Measurements from ENCODE around the gene RIN1. TPM values are rescaled to one million over a fixed set of nuclear protein-coding genes. Genes with fewer than 3 reads are reported as not detected.
A peak's percentile ranks its signal among the peaks of the same experiment; 100 is the strongest.

RIN1 gene
- total and polyA plus RNA-seq, 2 of the 13 experiments (the other 11 are each of a cell fraction or from before 2014, with no cell fraction given) = 2.4 to 4.1 TPM

DNA sequence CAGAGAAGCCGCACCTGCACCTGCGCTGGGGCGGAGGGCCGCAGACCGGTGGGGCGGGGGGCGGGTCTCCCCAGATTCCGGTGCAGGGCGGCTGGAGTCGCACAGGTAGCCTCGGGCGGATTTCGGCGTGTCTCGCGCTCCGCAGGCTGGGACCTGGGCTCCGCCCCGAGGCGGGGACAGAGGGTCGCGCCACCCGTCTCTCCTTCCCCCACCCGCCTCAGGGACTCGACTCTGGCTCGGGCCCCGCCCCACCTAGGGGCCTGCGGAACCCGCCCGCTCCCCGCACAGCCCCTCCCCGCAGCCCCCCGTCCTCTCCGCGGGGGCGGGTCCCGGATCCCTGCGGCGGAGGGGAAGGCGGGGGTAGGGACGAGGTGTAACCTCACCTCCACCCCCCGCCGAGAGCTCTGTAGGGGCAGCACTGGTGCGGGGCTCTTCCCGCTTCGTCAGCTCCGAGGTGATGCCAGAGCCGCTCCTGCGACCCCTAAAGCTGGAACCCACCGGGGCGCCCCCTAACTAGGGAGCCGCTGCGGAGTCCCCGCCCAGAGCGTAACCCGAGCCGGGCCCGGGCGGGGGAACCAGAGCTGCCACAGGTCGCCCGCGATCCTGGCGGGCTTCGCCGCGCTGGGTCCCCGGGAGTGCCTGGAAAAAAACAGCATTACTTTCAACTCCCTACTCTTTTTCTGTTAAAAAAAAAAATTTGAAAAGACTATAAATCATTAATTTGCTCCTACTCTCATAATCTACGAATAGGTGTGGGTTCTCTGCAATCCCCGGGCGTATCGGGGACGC is 35.6 kb upstream of the RIN1 start, which contains the start of gene SLC29A2 (continued):
- TF ChIP-seq, protein P1, sequence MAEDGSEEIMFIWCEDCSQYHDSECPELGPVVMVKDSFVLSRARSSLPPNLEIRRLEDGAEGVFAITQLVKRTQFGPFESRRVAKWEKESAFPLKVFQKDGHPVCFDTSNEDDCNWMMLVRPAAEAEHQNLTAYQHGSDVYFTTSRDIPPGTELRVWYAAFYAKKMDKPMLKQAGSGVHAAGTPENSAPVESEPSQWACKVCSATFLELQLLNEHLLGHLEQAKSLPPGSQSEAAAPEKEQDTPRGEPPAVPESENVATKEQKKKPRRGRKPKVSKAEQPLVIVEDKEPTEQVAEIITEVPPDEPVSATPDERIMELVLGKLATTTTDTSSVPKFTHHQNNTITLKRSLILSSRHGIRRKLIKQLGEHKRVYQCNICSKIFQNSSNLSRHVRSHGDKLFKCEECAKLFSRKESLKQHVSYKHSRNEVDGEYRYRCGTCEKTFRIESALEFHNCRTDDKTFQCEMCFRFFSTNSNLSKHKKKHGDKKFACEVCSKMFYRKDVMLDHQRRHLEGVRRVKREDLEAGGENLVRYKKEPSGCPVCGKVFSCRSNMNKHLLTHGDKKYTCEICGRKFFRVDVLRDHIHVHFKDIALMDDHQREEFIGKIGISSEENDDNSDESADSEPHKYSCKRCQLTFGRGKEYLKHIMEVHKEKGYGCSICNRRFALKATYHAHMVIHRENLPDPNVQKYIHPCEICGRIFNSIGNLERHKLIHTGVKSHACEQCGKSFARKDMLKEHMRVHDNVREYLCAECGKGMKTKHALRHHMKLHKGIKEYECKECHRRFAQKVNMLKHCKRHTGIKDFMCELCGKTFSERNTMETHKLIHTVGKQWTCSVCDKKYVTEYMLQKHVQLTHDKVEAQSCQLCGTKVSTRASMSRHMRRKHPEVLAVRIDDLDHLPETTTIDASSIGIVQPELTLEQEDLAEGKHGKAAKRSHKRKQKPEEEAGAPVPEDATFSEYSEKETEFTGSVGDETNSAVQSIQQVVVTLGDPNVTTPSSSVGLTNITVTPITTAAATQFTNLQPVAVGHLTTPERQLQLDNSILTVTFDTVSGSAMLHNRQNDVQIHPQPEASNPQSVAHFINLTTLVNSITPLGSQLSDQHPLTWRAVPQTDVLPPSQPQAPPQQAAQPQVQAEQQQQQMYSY (CRISPR knock-in tag; IDR thresholded peaks at IDR 0.05) = no peak
- TF ChIP-seq PCBP2 (optimal IDR thresholded peaks at IDR 0.05; ENCODE audit: low read depth, low read length, poor library complexity, severe bottlenecking) (no peak), PPARG (CRISPR knock-in tag; conservative IDR thresholded peaks at IDR 0.05) (no peak), FIP1L1 (IDR thresholded peaks at IDR 0.05; ENCODE audit: borderline replicate concordance, insufficient read depth, low read depth, low read length) (no peak), ZNF33B (CRISPR knock-in tag; IDR thresholded peaks at IDR 0.05) (no peak), ZNF33A (CRISPR knock-in tag; IDR thresholded peaks at IDR 0.05; ENCODE audit: borderline replicate concordance) (no peak), DMAP1 (CRISPR knock-in tag; IDR thresholded peaks at IDR 0.05) (0 out of 2 replicates have a peak, but pooled peaks have one; percentile 22), ZNF205 (CRISPR knock-in tag; IDR thresholded peaks at IDR 0.05) (no peak), HNF4A (CRISPR knock-in tag; IDR thresholded peaks at IDR 0.05) (no peak), FOXK1 (CRISPR knock-in tag; IDR thresholded peaks at IDR 0.05; ENCODE audit: borderline replicate concordance, low read depth) (no peak), SOX5 (CRISPR knock-in tag; IDR thresholded peaks at IDR 0.05; ENCODE audit: borderline replicate concordance) (no peak), ZNF703 (CRISPR knock-in tag; IDR thresholded peaks at IDR 0.05; ENCODE audit: borderline replicate concordance) (no peak), MAF1 (CRISPR knock-in tag; IDR thresholded peaks at IDR 0.05; ENCODE audit: borderline replicate concordance) (no peak)
- TF ChIP-seq, protein P2, sequence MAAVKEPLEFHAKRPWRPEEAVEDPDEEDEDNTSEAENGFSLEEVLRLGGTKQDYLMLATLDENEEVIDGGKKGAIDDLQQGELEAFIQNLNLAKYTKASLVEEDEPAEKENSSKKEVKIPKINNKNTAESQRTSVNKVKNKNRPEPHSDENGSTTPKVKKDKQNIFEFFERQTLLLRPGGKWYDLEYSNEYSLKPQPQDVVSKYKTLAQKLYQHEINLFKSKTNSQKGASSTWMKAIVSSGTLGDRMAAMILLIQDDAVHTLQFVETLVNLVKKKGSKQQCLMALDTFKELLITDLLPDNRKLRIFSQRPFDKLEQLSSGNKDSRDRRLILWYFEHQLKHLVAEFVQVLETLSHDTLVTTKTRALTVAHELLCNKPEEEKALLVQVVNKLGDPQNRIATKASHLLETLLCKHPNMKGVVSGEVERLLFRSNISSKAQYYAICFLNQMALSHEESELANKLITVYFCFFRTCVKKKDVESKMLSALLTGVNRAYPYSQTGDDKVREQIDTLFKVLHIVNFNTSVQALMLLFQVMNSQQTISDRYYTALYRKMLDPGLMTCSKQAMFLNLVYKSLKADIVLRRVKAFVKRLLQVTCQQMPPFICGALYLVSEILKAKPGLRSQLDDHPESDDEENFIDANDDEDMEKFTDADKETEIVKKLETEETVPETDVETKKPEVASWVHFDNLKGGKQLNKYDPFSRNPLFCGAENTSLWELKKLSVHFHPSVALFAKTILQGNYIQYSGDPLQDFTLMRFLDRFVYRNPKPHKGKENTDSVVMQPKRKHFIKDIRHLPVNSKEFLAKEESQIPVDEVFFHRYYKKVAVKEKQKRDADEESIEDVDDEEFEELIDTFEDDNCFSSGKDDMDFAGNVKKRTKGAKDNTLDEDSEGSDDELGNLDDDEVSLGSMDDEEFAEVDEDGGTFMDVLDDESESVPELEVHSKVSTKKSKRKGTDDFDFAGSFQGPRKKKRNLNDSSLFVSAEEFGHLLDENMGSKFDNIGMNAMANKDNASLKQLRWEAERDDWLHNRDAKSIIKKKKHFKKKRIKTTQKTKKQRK (IDR thresholded peaks at IDR 0.05; ENCODE audit: low read length) = no peak
- TF ChIP-seq, protein P3, sequence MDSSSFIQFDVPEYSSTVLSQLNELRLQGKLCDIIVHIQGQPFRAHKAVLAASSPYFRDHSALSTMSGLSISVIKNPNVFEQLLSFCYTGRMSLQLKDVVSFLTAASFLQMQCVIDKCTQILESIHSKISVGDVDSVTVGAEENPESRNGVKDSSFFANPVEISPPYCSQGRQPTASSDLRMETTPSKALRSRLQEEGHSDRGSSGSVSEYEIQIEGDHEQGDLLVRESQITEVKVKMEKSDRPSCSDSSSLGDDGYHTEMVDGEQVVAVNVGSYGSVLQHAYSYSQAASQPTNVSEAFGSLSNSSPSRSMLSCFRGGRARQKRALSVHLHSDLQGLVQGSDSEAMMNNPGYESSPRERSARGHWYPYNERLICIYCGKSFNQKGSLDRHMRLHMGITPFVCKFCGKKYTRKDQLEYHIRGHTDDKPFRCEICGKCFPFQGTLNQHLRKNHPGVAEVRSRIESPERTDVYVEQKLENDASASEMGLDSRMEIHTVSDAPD (CRISPR knock-in tag; IDR thresholded peaks at IDR 0.05) = no peak
- TF ChIP-seq, protein P4, sequence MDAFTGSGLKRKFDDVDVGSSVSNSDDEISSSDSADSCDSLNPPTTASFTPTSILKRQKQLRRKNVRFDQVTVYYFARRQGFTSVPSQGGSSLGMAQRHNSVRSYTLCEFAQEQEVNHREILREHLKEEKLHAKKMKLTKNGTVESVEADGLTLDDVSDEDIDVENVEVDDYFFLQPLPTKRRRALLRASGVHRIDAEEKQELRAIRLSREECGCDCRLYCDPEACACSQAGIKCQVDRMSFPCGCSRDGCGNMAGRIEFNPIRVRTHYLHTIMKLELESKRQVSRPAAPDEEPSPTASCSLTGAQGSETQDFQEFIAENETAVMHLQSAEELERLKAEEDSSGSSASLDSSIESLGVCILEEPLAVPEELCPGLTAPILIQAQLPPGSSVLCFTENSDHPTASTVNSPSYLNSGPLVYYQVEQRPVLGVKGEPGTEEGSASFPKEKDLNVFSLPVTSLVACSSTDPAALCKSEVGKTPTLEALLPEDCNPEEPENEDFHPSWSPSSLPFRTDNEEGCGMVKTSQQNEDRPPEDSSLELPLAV (CRISPR knock-in tag; conservative IDR thresholded peaks at IDR 0.05; ENCODE audit: low read depth) = no peak
- TF ChIP-seq, protein P5, sequence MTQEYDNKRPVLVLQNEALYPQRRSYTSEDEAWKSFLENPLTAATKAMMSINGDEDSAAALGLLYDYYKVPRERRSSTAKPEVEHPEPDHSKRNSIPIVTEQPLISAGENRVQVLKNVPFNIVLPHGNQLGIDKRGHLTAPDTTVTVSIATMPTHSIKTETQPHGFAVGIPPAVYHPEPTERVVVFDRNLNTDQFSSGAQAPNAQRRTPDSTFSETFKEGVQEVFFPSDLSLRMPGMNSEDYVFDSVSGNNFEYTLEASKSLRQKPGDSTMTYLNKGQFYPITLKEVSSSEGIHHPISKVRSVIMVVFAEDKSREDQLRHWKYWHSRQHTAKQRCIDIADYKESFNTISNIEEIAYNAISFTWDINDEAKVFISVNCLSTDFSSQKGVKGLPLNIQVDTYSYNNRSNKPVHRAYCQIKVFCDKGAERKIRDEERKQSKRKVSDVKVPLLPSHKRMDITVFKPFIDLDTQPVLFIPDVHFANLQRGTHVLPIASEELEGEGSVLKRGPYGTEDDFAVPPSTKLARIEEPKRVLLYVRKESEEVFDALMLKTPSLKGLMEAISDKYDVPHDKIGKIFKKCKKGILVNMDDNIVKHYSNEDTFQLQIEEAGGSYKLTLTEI (CRISPR knock-in tag; conservative IDR thresholded peaks at IDR 0.05) = no peak

All from HepG2 (cell line).